GM12801 (cell line): ENCODE results near the gene CRYBB2.

Experiments used
- CTCF ChIP-seq: IDR thresholded peaks from one replicate; pipeline ENCODE4 v1.5.1; 2011; ENCODE audit warnings: control low read depth; ENCODE audit not compliant: insufficient read length; ENCODE audit errors: extremely low read depth

The CRYBB2 gene, protein sequence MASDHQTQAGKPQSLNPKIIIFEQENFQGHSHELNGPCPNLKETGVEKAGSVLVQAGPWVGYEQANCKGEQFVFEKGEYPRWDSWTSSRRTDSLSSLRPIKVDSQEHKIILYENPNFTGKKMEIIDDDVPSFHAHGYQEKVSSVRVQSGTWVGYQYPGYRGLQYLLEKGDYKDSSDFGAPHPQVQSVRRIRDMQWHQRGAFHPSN

DNA sequence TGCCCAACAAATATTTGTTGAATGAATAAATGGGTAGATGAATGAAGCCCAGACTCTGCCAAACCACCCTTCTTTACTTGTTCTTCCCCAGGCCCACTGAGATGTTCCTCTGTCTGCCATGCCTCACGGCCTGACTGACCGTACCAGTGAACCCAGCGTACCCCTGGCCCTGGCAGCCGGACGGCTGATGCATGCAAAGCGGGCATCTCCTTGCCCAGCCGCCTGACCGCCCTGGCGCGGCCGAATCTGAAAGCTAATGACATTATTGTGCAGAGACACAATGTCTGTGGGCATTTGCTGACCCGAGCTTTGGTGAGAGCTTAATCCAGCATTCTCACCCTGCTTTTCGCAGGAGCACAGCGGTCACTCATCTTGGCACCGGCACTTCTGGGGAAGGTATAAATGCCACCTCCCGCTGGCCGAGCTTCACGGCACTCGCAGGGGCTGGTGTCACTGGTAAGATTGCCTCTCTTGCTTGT is at the start of gene CRYBB2:
TSS of gene CRYBB2 (plus strand) at position 429 of the 479 bp plus-strand sequence. CDS start 1,791 bp downstream, outside the sequence.
- no peak for TF ChIP-seq CTCF

GRCh38 chr22:25170426-25170980 is 48.9 kb upstream of the CRYBB2 start:
- TF ChIP-seq CTCF = no peak

DNA sequence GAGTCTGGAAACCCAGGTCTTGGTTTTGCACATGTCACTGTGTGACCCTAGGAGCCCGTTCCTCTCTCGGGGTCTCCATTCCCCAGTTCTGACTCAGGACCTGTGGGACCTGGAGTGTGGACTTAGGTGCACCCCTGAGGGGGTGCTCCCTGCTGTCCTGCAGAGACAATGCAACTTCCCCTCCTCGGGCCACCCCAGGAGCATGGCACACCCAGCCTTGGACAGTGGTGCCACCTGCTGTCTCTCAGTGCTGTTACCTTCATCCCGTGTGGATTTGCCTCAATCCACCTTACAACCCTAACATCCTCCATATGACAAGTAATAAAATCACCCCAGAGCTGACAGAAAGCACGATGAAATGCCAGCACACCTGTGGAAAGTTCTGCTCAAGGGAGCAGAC is 47.3 kb upstream of the CRYBB2 start:
- no peak for TF ChIP-seq CTCF

- TF ChIP-seq CTCF = no peak
These were observed 45.1 kb upstream of the CRYBB2 start for GRCh38 chr22:25174156-25174887.

DNA sequence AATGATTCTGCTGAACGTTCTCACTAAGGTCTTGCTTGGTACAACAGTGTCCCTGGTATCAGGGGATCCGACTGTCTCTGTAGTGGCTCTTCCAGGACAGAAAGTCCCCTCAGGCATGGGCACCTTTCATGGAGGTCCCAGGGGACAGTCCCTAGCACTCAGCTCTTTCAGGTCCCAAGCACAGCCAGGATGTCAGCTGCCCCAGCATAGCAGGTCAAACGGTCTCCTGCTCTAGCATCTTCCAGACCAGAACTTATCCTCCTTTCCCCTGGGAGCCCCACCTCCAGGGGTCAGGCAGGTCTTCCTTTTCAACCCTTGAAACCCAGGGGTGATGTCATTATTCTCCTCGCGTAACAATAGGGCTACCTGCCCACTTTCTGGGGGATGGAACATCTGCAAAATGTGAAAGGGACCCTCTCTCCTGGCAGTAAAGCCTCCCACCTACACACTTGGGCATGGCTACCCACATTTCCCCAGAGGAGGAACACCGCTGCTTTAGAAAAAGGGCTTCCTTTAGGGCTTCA is 44.5 kb upstream of the CRYBB2 start:
- TF ChIP-seq CTCF = no peak

DNA sequence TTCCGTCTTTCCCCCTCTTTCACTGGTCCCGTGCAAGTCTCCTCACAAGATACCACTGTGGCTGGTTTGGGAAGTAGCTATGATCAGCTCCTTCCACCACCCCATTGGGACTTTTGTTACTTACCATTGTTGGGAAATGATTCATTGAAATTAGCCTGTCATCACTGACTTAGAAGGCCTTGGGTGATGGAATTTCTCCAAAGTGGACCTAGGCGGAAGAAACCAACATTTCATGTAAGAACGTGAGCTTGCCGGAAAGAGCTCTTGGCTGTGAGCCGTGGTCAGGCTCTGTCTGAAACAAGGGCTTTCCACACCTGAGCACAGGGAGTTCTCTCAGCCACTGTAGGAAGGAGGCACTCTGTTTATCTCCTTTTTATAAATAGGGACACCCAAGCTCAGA is 43.3 kb upstream of the CRYBB2 start:
- TF ChIP-seq CTCF = no peak

- TF ChIP-seq CTCF = no peak
These were observed 42.6 kb upstream of the CRYBB2 start for GRCh38 chr22:25176799-25177198.
